Endothelial cell of umbilical vein (primary cell): ENCODE results near the gene VAV2.

ENCODE experiments used
- CTCF ChIP-seq, 2 donors: IDR thresholded peaks; 1 replicate in 1 of 2; 2 replicates in 1 of 2; pipeline ENCODE4 v1.5.1; 2011; ENCODE audit warnings: low read length in 2 of 2, mild to moderate bottlenecking in 2 of 2, moderate library complexity in 2 of 2, control low read depth in 1 of 2, inconsistent platforms in 1 of 2, low read depth in 1 of 2; ENCODE audit not compliant: insufficient read depth in 1 of 2; ENCODE audit errors: extremely low read depth in 1 of 2
- EZH2 ChIP-seq: IDR thresholded peaks from 2 replicates; pipeline ENCODE4 v1.6.1; 2012; ENCODE audit warnings: borderline replicate concordance, low read depth, mild to moderate bottlenecking, moderate library complexity, low read length, inconsistent platforms; ENCODE audit not compliant: severe bottlenecking
- JUN ChIP-seq: IDR thresholded peaks from 2 replicates; pipeline ENCODE4 v1.6.1; 2011; ENCODE audit warnings: borderline replicate concordance, low read depth; ENCODE audit not compliant: insufficient read length, insufficient read depth
- MYC ChIP-seq: IDR thresholded peaks from one replicate; pipeline ENCODE4 v1.6.1; 2011; ENCODE audit warnings: mild to moderate bottlenecking, low read depth, low read length
- POLR2A ChIP-seq: IDR thresholded peaks from 2 replicates; pipeline ENCODE4 v1.6.1; 2012; ENCODE audit warnings: low read depth, mild to moderate bottlenecking, control low read depth, low read length
- POLR2AphosphoS5 ChIP-seq: IDR thresholded peaks from 2 replicates; pipeline ENCODE4 v1.6.1; 2012; ENCODE audit warnings: low read depth, mild to moderate bottlenecking, control low read depth, low read length, moderate library complexity; ENCODE audit not compliant: insufficient read depth
- TF ChIP-seq, protein P1 (sequence below): IDR thresholded peaks from 2 replicates; pipeline ENCODE4 v1.6.1; 2011; ENCODE audit not compliant: insufficient read depth, insufficient read length

GRCh38 chr9:133887540-133888047, 104.5 kb downstream of the VAV2 start:
- TF ChIP-seq POLR2A (no peak), CTCF (IDR thresholded peaks at IDR 0.05; ENCODE audit: extremely low read depth in 1 of 2, insufficient read depth in 1 of 2, low read depth in 1 of 2, low read length in 2 of 2) (no peak), MYC (no peak), POLR2AphosphoS5 (no peak), EZH2 (no peak), JUN (no peak)
- TF ChIP-seq, protein P1, sequence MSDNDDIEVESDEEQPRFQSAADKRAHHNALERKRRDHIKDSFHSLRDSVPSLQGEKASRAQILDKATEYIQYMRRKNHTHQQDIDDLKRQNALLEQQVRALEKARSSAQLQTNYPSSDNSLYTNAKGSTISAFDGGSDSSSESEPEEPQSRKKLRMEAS = no peak
